GM18502 (cell line): Measurements from ENCODE around the gene SNX25.

Experiments
- ATAC-seq: cut with Tn5 transposase; IDR thresholded peaks from one replicate; pipeline ENCODE4 v1.9.1; 2021; ENCODE audit warnings: mild to moderate bottlenecking; ENCODE audit not compliant: unreplicated experiment, poor library complexity

SNX25 gene

GRCh38 chr4:185257086-185257485, 47.7 kb downstream of the SNX25 start:
- no peak for ATAC-seq

GRCh38 chr4:185257694-185258093, 48.3 kb downstream of the SNX25 start:
- no peak for ATAC-seq

- ATAC-seq: peak; percentile 57
Measured at GRCh38 chr4:185258741-185259140, 49.3 kb downstream of the SNX25 start.

- ATAC-seq: no peak
Measured at GRCh38 chr4:185259719-185260118, 50.3 kb downstream of the SNX25 start.

- no peak for ATAC-seq
Measured at GRCh38 chr4:185261946-185262345, 52.5 kb downstream of the SNX25 start.

GRCh38 chr4:185263419-185263818, 54.0 kb downstream of the SNX25 start:
- peak; percentile 63 for ATAC-seq

GRCh38 chr4:185265942-185266341, 56.5 kb downstream of the SNX25 start:
- peak; percentile 83 for ATAC-seq

- ATAC-seq: no peak
Measured at GRCh38 chr4:185269286-185269685, 59.9 kb downstream of the SNX25 start.

- no peak for ATAC-seq
Measured at GRCh38 chr4:185270037-185270436, 60.6 kb downstream of the SNX25 start.

- no peak for ATAC-seq
Measured at GRCh38 chr4:185270885-185271284, 61.5 kb downstream of the SNX25 start.

- ATAC-seq: no peak
Measured at GRCh38 chr4:185272245-185272644, 62.8 kb downstream of the SNX25 start.

GRCh38 chr4:185275501-185275900, 66.1 kb downstream of the SNX25 start:
- ATAC-seq: no peak

GRCh38 chr4:185276036-185276435, 66.6 kb downstream of the SNX25 start:
- no peak for ATAC-seq

GRCh38 chr4:185278716-185279115, 69.3 kb downstream of the SNX25 start:
- no peak for ATAC-seq

GRCh38 chr4:185280608-185281007, 71.2 kb downstream of the SNX25 start:
- ATAC-seq: no peak

GRCh38 chr4:185282968-185283367, 73.6 kb downstream of the SNX25 start:
- no peak for ATAC-seq

- no peak for ATAC-seq
Measured at GRCh38 chr4:185283723-185284122, 74.3 kb downstream of the SNX25 start.

GRCh38 chr4:185285632-185286393, 76.4 kb downstream of the SNX25 start:
- no peak for ATAC-seq

- ATAC-seq: no peak
Measured at GRCh38 chr4:185286571-185286970, 77.2 kb downstream of the SNX25 start.

GRCh38 chr4:185287031-185287430, 77.6 kb downstream of the SNX25 start:
- ATAC-seq: no peak

- ATAC-seq: no peak
Measured at GRCh38 chr4:185290018-185290607, 80.7 kb downstream of the SNX25 start.

GRCh38 chr4:185290656-185291055, 81.3 kb downstream of the SNX25 start:
- ATAC-seq: no peak
